ENCODE data around the gene AK2. TPM values are rescaled to one million over a fixed set of nuclear protein-coding genes. Genes with fewer than 3 reads are reported as not detected.

AK2 gene
- total and polyA plus RNA-seq, 2 donors (not counting 1 experiment from before 2014, with no cell fraction given): 66.8 to 109 TPM

DNA sequence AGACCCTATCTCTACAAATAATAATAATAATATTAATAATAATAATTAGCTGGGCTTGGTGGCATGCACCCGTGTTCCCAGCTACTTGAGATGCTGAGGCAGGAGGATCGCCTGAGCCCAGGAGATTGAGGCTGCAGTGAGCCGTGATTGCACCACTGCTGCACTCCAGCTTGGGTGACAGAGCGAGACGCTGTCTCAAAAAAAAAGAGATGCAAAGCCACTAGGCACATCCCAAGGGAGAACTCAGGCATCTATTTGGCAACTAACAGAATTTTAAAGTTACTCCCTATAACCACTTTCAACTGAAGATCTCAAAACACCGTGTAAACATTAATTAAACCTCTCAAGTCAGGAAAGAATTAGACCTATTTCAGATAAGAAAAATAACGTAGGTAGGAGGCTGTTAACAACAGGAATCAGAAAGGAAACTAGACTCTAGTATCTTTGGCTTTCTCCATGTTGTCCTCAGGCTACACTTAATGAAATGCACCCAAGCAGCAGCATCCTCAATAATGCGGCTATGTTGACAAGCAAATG, 75.8 kb downstream of the AK2 start:
- H3K36me3 ChIP-seq (replicated peaks in 1 of 2; ENCODE audit: control extremely low read depth in 1 of 2, control insufficient read depth in 1 of 2, extremely low read depth in 1 of 2, insufficient read depth in 2 of 2, low read length in 1 of 2): no peaks in the 10 kb centered on the region
- Mint-ChIP-seq H3K27ac (peak overlapping the region; percentile 47), H3K9me3 (ENCODE audit: insufficient read depth) (no peaks in the 10 kb centered on the region), H3K27me3 (no peaks in the 10 kb centered on the region), H3K4me3 (peak overlapping the region; percentile 68), H3K4me1 (peaks cover 65% of the 10 kb centered on the region)
- H2AFZ ChIP-seq (ENCODE audit: insufficient read depth, low read depth, low read length, poor library complexity, severe bottlenecking): no peak overlapping the region
- peak overlapping the region in 1 of 2 donors; percentile 46 for H3K27ac ChIP-seq (ENCODE audit: low read length in 2 of 2)
- POLR2A ChIA-PET: interaction anchor here (0.6 to 0.8 kb wide), 2 partner anchors 24 to 85 kb away, joined by 3 read pairs; no protein-coding TSS in a partner anchor
- ATAC-seq (ENCODE audit: low read depth) (no peak), DNase-seq (peak; percentile 37)
- 3% methylated on average over 5 of the region's 8 CpGs for WGBS (ENCODE audit: insufficient coverage)
- peak overlapping the region; percentile 59 for H3K4me2 ChIP-seq (replicated peaks; ENCODE audit: low read depth, low read length, poor library complexity, severe bottlenecking)
- peaks cover 44 to 50% of the 10 kb centered on the region in 2 donors for H3K4me1 ChIP-seq (ENCODE audit: control insufficient read depth in 2 of 2, insufficient read depth in 2 of 2, low read length in 2 of 2)
- TF ChIP-seq EZH2 (IDR thresholded peaks at IDR 0.05; ENCODE audit: borderline replicate concordance, insufficient read depth, low read depth, low read length, poor library complexity, severe bottlenecking): no peak
- TF ChIP-seq, protein P1, sequence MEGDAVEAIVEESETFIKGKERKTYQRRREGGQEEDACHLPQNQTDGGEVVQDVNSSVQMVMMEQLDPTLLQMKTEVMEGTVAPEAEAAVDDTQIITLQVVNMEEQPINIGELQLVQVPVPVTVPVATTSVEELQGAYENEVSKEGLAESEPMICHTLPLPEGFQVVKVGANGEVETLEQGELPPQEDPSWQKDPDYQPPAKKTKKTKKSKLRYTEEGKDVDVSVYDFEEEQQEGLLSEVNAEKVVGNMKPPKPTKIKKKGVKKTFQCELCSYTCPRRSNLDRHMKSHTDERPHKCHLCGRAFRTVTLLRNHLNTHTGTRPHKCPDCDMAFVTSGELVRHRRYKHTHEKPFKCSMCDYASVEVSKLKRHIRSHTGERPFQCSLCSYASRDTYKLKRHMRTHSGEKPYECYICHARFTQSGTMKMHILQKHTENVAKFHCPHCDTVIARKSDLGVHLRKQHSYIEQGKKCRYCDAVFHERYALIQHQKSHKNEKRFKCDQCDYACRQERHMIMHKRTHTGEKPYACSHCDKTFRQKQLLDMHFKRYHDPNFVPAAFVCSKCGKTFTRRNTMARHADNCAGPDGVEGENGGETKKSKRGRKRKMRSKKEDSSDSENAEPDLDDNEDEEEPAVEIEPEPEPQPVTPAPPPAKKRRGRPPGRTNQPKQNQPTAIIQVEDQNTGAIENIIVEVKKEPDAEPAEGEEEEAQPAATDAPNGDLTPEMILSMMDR (IDR thresholded peaks at IDR 0.05): no peak
- no peaks in the 10 kb centered on the region for H3K27me3 ChIP-seq (replicated peaks in 1 of 4; ENCODE audit: control extremely low read depth in 1 of 4, control insufficient read depth in 3 of 4, insufficient read depth in 4 of 4, low read length in 3 of 4)
- no peak overlapping the region for H3K4me3 ChIP-seq (ENCODE audit: control extremely low read depth in 1 of 5, extremely low read depth in 1 of 5, insufficient read depth in 1 of 5, low read depth in 2 of 5, low read length in 4 of 5)
- peaks cover 25% of the 10 kb centered on the region for H4K20me1 ChIP-seq (ENCODE audit: control insufficient read depth, insufficient read depth, low read length, poor library complexity, severe bottlenecking)
- CTCF ChIA-PET: interaction anchor here (0.8 to 1.4 kb wide), 4 partner anchors 27 to 37 kb away, joined by 3 to 5 read pairs (median 3); no protein-coding TSS in a partner anchor
- H3K79me2 ChIP-seq (ENCODE audit: control insufficient read depth, insufficient read depth, low read length): peaks cover 79% of the 10 kb centered on the region
- intact Hi-C loops (cut with micrococcal nuclease): loop anchor here (5.0 kb wide), 3 partner anchors 144 to 309 kb away; partner anchors contain the start of genes RBBP4, S100PBP, TRIM62 and YARS1
- peak overlapping the region; percentile 38 for H3K9ac ChIP-seq (ENCODE audit: low read length)
- H3K9me3 ChIP-seq (ENCODE audit: control extremely low read depth in 1 of 3, control insufficient read depth in 2 of 3, insufficient read depth in 1 of 3, low read length in 2 of 3): peaks cover 0 to 4% (median 0%) of the 10 kb centered on the region in 3 donors

DNA sequence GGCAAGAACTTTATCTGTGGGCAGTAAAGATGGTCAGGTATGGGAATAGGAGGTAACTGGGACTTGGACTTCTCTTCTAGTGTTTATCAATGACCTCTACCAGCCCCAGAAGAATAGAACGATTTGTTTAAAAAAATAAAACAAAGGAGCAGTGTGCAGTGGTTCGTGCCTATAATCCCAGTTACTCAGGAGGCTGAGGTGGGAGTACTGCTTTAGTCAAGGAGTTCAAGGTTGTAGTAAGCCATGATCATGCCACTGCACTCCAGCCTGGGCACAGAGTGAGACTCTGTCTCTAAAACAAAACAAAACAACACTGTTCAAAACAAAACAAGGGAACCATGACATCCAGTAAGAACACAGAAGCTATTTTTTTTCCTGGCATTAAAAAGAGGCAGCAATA, 76.3 kb downstream of the AK2 start:
- DNase-seq (no peak), ATAC-seq (ENCODE audit: low read depth) (no peak)
- Histone ChIP-seq H3K4me3 (ENCODE audit: control extremely low read depth in 1 of 5, extremely low read depth in 1 of 5, insufficient read depth in 1 of 5, low read depth in 2 of 5, low read length in 4 of 5) (no peak overlapping the region), H3K36me3 (replicated peaks in 1 of 2; ENCODE audit: control extremely low read depth in 1 of 2, control insufficient read depth in 1 of 2, extremely low read depth in 1 of 2, insufficient read depth in 2 of 2, low read length in 1 of 2) (no peaks in the 10 kb centered on the region), H3K27ac (ENCODE audit: low read length in 2 of 2) (no peak overlapping the region), H3K9me3 (ENCODE audit: control extremely low read depth in 1 of 3, control insufficient read depth in 2 of 3, insufficient read depth in 1 of 3, low read length in 2 of 3) (no peaks in the 10 kb centered on the region), H4K20me1 (ENCODE audit: control insufficient read depth, insufficient read depth, low read length, poor library complexity, severe bottlenecking) (peaks cover 30% of the 10 kb centered on the region), H3K79me2 (ENCODE audit: control insufficient read depth, insufficient read depth, low read length) (peaks cover 84% of the 10 kb centered on the region), H3K4me2 (replicated peaks; ENCODE audit: low read depth, low read length, poor library complexity, severe bottlenecking) (peak overlapping the region; percentile 59), H3K4me1 (ENCODE audit: control insufficient read depth in 2 of 2, insufficient read depth in 2 of 2, low read length in 2 of 2) (peaks cover 44 to 51% of the 10 kb centered on the region in 2 donors), H3K27me3 (replicated peaks in 1 of 4; ENCODE audit: control extremely low read depth in 1 of 4, control insufficient read depth in 3 of 4, insufficient read depth in 4 of 4, low read length in 3 of 4) (no peaks in the 10 kb centered on the region), H3K9ac (ENCODE audit: low read length) (no peak overlapping the region), H2AFZ (ENCODE audit: insufficient read depth, low read depth, low read length, poor library complexity, severe bottlenecking) (no peak overlapping the region)
- WGBS (ENCODE audit: insufficient coverage): no CpG with 5 or more reads among the region's 2 CpGs
- Mint-ChIP-seq H3K27me3 (no peaks in the 10 kb centered on the region), H3K4me3 (peak overlapping the region; percentile 72), H3K4me1 (peaks cover 68% of the 10 kb centered on the region), H3K27ac (peak overlapping the region; percentile 70), H3K9me3 (ENCODE audit: insufficient read depth) (no peaks in the 10 kb centered on the region)
- ChIA-PET POLR2A (interaction anchor here (0.6 to 0.8 kb wide), 2 partner anchors 25 to 84 kb away, joined by 3 read pairs; no protein-coding TSS in a partner anchor), CTCF (interaction anchor here (0.9 to 1.4 kb wide), 3 partner anchors 27 to 38 kb away, joined by 3 to 5 read pairs (median 3); no protein-coding TSS in a partner anchor)
- no peak for TF ChIP-seq EZH2 (IDR thresholded peaks at IDR 0.05; ENCODE audit: borderline replicate concordance, insufficient read depth, low read depth, low read length, poor library complexity, severe bottlenecking)
- TF ChIP-seq, protein P1 (IDR thresholded peaks at IDR 0.05): no peak
- intact Hi-C loops (cut with micrococcal nuclease): loop anchor here (5.0 kb wide), 3 partner anchors 143 to 308 kb away; partner anchors contain the start of genes RBBP4, S100PBP, TRIM62 and YARS1
